H1 (cell line): ENCODE data around the gene ACSL4.

ENCODE experiments used
- CHD2 ChIP-seq: IDR thresholded peaks from 2 replicates; pipeline ENCODE4 v1.6.1; 2012; ENCODE audit warnings: low read length, improper control_type of control experiment
- KDM1A ChIP-seq: fragments of 200-600, 300-600 bp; sonication (generic); IDR thresholded peaks from 2 replicates; pipeline ENCODE4 v1.7.1; 2016; ENCODE audit warnings: mild to moderate bottlenecking, low read length, borderline replicate concordance
- POLR2A ChIP-seq, 2 experiments: IDR thresholded peaks; 1 replicate in 1 of 2; 2 replicates in 1 of 2; pipeline ENCODE4 v1.6.1; 2011; ENCODE audit warnings: low read depth in 2 of 2, low read length in 2 of 2, mild to moderate bottlenecking in 2 of 2; ENCODE audit errors: control extremely low read depth in 1 of 2
- SIN3A ChIP-seq, 2 experiments: IDR thresholded peaks in 1 of 2; conservative IDR thresholded peaks in 1 of 2; 2 replicates each; pipeline ENCODE4 v1.6.1; 2011 to 2012; ENCODE audit warnings: low read length in 2 of 2, improper control_type of control experiment in 1 of 2, low read depth in 1 of 2, mild to moderate bottlenecking in 1 of 2
- TEAD4 ChIP-seq: IDR thresholded peaks from 2 replicates; pipeline ENCODE4 v1.6.1; 2012; ENCODE audit warnings: low read depth, low read length, inconsistent platforms, mixed read lengths
- TF ChIP-seq, protein P1 (sequence below), 3 experiments: IDR thresholded peaks; 1 replicate in 2 of 3; 2 replicates in 1 of 3; pipeline versions ENCODE4 v1.5.1 to v1.6.1; 2011; ENCODE audit warnings: low read length in 3 of 3, mild to moderate bottlenecking in 3 of 3, inconsistent platforms in 2 of 3, low read depth in 1 of 3, moderate library complexity in 1 of 3; ENCODE audit not compliant: insufficient read depth in 1 of 3; ENCODE audit errors: control extremely low read depth in 1 of 3

DNA sequence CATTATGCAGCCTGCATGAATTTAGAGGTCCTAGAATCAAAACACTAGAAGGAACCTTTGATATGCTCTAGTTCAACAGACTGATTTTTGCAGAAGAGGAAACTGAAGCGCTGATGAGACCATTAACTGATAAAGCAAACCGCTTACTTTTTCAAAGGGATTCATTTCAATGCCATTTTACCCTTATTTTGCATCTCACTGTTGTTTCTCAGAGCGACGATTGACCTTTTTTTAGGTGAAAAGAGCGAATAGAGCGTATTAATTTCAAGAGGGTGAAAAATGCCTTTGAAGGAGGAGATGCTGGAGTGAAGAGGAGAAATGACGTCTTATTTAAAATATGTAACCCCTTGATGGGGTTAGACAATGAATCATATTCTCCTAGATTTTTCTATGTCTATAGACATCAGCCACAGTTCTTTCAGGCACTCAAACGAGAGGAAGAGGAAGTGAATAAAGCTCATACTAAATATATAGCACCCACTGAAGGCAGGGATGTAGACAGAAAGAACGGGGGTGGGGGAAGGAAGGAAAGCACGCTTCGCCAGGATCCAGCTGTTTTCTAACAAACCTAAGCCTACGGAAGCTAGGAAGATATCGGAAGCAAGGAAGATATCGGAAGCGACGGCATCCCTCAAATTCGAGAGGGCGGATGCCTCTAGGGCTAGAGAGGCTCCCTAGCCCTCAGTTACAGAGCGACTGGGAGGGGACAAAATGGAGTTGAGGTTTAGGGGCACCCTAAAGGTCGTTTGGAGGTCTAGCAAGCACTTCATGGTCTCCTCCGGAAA is 848 bp downstream of the ACSL4 start:
- TF ChIP-seq, protein P1, sequence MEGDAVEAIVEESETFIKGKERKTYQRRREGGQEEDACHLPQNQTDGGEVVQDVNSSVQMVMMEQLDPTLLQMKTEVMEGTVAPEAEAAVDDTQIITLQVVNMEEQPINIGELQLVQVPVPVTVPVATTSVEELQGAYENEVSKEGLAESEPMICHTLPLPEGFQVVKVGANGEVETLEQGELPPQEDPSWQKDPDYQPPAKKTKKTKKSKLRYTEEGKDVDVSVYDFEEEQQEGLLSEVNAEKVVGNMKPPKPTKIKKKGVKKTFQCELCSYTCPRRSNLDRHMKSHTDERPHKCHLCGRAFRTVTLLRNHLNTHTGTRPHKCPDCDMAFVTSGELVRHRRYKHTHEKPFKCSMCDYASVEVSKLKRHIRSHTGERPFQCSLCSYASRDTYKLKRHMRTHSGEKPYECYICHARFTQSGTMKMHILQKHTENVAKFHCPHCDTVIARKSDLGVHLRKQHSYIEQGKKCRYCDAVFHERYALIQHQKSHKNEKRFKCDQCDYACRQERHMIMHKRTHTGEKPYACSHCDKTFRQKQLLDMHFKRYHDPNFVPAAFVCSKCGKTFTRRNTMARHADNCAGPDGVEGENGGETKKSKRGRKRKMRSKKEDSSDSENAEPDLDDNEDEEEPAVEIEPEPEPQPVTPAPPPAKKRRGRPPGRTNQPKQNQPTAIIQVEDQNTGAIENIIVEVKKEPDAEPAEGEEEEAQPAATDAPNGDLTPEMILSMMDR (IDR thresholded peaks at IDR 0.05; ENCODE audit: control extremely low read depth in 1 of 3, insufficient read depth in 1 of 3, low read depth in 1 of 3, low read length in 3 of 3): no peak
- TF ChIP-seq SIN3A (conservative IDR thresholded peaks at IDR 0.05 in 1 of 2, IDR thresholded peaks at IDR 0.05 in 1 of 2; ENCODE audit: low read depth in 1 of 2, low read length in 2 of 2) (no peak), POLR2A (IDR thresholded peaks at IDR 0.05; ENCODE audit: control extremely low read depth in 1 of 2, low read depth in 2 of 2, low read length in 2 of 2) (no peak), CHD2 (no peak), KDM1A (no peak), TEAD4 (no peak)
